Ishikawa (cell line): ENCODE results near the gene SNTA1.

ENCODE experiments used
- CEBPB ChIP-seq: IDR thresholded peaks from 2 replicates; pipeline ENCODE4 v1.6.1; 2012
- CREB1 ChIP-seq: IDR thresholded peaks from 2 replicates; pipeline ENCODE4 v1.6.1; 2012; ENCODE audit warnings: low read depth
- EGR1 ChIP-seq: IDR thresholded peaks from 2 replicates; pipeline ENCODE4 v1.6.1; 2012
- EP300 ChIP-seq: IDR thresholded peaks from 2 replicates; pipeline ENCODE4 v1.6.1; 2012; ENCODE audit warnings: borderline replicate concordance
- FOXM1 ChIP-seq: IDR thresholded peaks from 2 replicates; pipeline ENCODE4 v1.6.1; 2012; ENCODE audit warnings: low read depth, borderline replicate concordance
- NFIC ChIP-seq: IDR thresholded peaks from 2 replicates; pipeline ENCODE4 v1.6.1; 2012
- RAD21 ChIP-seq: IDR thresholded peaks from 2 replicates; pipeline ENCODE4 v1.6.1; 2012; ENCODE audit warnings: low read depth
- TAF1 ChIP-seq: IDR thresholded peaks from 2 replicates; pipeline ENCODE4 v1.6.1; 2012; ENCODE audit warnings: low read depth, mild to moderate bottlenecking
- TCF12 ChIP-seq: IDR thresholded peaks from 2 replicates; pipeline ENCODE4 v1.6.1; 2012; ENCODE audit warnings: low read depth
- TEAD4 ChIP-seq: IDR thresholded peaks from 2 replicates; pipeline ENCODE4 v1.6.1; 2012
- YY1 ChIP-seq: IDR thresholded peaks from 2 replicates; pipeline ENCODE4 v1.6.1; 2012; ENCODE audit warnings: low read depth
- ZBTB7A ChIP-seq: IDR thresholded peaks from 2 replicates; pipeline ENCODE4 v1.6.1; 2012; ENCODE audit warnings: low read depth
- TF ChIP-seq, protein P1 (sequence below): IDR thresholded peaks from 2 replicates; pipeline ENCODE4 v1.6.1; 2012
- TF ChIP-seq, protein P2 (sequence below): IDR thresholded peaks from 2 replicates; pipeline ENCODE4 v1.6.1; 2012
- TF ChIP-seq, protein P3 (sequence below): IDR thresholded peaks from 2 replicates; pipeline ENCODE4 v1.6.1; 2012; ENCODE audit warnings: low read depth, mild to moderate bottlenecking

SNTA1 gene

DNA sequence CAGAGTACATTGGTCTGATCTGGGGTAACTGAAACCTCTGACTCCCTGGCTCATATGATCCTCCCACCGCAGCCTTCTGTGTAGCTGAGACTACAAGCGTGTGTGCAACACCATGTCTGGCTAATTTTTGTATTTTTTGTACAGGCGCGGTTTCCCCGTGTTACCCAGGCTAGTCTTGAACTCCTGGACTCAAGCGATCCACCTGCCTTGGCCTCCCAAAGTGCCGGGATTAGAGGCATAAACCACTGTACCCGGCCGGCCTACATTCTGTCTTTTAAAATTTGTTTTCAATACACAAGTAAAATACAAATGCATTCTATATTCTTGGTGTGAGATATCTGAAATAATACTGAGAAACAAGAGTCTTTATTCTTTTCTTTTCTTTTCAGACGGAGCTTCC lies 44.6 kb upstream of the SNTA1 start:
- TF ChIP-seq RAD21, result no peak
- no peak for TF ChIP-seq TEAD4
- TF ChIP-seq TCF12, result no peak
- no peak for TF ChIP-seq CREB1
- no peak for TF ChIP-seq EP300
- no peak for TF ChIP-seq EGR1
- no peak for TF ChIP-seq NFIC
- no peak for TF ChIP-seq TAF1
- no peak for TF ChIP-seq ZBTB7A
- no peak for TF ChIP-seq FOXM1
- no peak for TF ChIP-seq YY1
- TF ChIP-seq, protein P1, sequence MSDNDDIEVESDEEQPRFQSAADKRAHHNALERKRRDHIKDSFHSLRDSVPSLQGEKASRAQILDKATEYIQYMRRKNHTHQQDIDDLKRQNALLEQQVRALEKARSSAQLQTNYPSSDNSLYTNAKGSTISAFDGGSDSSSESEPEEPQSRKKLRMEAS, result no peak
- TF ChIP-seq, protein P2, sequence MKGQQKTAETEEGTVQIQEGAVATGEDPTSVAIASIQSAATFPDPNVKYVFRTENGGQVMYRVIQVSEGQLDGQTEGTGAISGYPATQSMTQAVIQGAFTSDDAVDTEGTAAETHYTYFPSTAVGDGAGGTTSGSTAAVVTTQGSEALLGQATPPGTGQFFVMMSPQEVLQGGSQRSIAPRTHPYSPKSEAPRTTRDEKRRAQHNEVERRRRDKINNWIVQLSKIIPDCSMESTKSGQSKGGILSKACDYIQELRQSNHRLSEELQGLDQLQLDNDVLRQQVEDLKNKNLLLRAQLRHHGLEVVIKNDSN, result no peak
- TF ChIP-seq, protein P3, sequence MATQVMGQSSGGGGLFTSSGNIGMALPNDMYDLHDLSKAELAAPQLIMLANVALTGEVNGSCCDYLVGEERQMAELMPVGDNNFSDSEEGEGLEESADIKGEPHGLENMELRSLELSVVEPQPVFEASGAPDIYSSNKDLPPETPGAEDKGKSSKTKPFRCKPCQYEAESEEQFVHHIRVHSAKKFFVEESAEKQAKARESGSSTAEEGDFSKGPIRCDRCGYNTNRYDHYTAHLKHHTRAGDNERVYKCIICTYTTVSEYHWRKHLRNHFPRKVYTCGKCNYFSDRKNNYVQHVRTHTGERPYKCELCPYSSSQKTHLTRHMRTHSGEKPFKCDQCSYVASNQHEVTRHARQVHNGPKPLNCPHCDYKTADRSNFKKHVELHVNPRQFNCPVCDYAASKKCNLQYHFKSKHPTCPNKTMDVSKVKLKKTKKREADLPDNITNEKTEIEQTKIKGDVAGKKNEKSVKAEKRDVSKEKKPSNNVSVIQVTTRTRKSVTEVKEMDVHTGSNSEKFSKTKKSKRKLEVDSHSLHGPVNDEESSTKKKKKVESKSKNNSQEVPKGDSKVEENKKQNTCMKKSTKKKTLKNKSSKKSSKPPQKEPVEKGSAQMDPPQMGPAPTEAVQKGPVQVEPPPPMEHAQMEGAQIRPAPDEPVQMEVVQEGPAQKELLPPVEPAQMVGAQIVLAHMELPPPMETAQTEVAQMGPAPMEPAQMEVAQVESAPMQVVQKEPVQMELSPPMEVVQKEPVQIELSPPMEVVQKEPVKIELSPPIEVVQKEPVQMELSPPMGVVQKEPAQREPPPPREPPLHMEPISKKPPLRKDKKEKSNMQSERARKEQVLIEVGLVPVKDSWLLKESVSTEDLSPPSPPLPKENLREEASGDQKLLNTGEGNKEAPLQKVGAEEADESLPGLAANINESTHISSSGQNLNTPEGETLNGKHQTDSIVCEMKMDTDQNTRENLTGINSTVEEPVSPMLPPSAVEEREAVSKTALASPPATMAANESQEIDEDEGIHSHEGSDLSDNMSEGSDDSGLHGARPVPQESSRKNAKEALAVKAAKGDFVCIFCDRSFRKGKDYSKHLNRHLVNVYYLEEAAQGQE, result no peak
- TF ChIP-seq CEBPB, result no peak

DNA sequence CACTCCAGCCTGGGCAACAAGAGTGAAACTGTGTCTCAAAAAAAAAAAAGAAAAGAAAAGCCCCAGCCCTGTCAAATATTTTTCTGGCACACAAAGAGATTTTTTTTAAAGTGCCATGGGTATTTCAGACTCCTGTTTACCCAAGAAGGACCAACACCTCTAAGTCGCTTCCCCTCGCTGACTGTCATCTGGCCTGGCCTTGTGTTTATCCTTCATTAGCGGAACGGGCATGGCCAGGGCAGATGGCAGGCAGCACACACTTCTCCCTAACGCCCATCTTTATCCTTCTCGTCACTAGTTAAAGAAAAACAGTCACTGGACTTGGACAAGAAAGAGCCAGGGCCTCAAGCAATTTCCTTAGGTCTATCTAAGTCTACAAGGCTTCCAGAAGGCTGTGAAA lies 39.0 kb upstream of the SNTA1 start:
- no peak for TF ChIP-seq RAD21
- TF ChIP-seq, protein P2, result no peak
- TF ChIP-seq ZBTB7A, result no peak
- TF ChIP-seq, protein P3, result no peak
- TF ChIP-seq CREB1, result no peak
- no peak for TF ChIP-seq EGR1
- no peak for TF ChIP-seq TEAD4

DNA sequence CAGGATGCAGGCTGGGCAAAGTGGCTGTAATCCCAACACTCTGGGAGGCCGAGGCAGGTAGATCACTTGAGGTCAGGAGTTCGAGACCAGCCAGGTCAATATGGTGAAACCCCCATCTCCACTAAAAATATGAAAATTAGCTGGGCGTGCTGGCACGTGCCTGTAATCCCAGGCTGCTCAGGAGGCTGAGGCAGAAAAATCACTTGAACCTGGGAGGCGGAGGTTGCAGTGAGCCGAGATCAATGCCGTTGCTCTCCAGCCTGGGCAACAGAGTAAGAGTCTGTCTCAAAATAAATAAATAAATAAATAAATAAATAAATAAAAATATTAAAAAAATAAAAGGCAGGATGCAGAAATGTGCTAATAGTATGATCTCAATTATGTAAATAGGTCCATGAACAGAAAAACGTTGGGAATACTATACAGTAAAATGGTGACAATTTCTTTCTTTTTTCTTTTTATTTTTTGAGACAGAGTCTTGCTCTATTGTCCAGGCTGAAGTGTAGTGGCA lies 37.9 kb upstream of the SNTA1 start:
- TF ChIP-seq NFIC (no peak), EP300 (no peak), FOXM1 (no peak), TEAD4 (no peak)

DNA sequence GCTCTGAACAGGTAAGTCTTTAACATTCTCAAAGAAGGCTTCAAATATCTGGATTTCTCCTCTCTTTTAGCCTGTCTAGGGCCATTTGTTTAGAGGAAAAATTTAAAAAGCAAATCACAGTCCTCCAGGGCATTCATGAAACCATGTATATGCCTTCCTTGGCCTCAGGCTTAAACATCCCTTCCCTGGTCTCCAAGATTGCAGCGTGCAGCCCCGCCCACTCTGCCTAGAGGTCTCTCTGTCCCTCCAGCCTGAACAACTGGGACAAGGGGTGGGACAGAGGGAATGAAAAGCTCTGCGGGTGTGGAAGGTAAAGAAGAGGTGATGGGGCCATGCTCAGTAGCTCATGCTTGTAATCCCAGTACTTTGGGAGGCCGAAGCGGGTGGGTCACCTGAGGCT lies 36.5 kb upstream of the SNTA1 start:
- TF ChIP-seq CREB1, result no peak
- no peak for TF ChIP-seq EGR1
- no peak for TF ChIP-seq CEBPB
- TF ChIP-seq EP300, result no peak
- no peak for TF ChIP-seq YY1
- TF ChIP-seq NFIC, result no peak
- TF ChIP-seq, protein P1, result no peak
- TF ChIP-seq RAD21, result no peak
- no peak for TF ChIP-seq TAF1
- no peak for TF ChIP-seq ZBTB7A
- no peak for TF ChIP-seq FOXM1
- TF ChIP-seq, protein P2, result no peak
- TF ChIP-seq TEAD4, result no peak
- TF ChIP-seq TCF12, result no peak
- TF ChIP-seq, protein P3, result no peak
